ENCODE data around the gene UBR2.

- TF ChIP-seq CTCF (IDR thresholded peaks at IDR 0.05) (no peak), EP300 (IDR thresholded peaks at IDR 0.05) (no peak)
Measured at GRCh38 chr6:42550277-42550676, 13.6 kb upstream of the UBR2 start.

All from tibial nerve (tissue), 4 donors.